Transverse colon (tissue), 3 donors: ENCODE results near the gene FLACC1.

Source experiments
- CTCF ChIP-seq, 5 experiments: fragments of 200-600 bp in 3 of 5; fragments of 450-650 bp in 2 of 5; sonication (generic) in 3 of 5; IDR thresholded peaks; 1 replicate in 2 of 5; 2 replicates in 3 of 5; pipeline ENCODE4 v1.5.1; 2016 to 2017; ENCODE audit warnings: antibody characterized with exemption in 5 of 5, inconsistent platforms in 3 of 5, mild to moderate bottlenecking in 2 of 5, moderate library complexity in 1 of 5
- POLR2A ChIP-seq: fragments of 450-650 bp; IDR thresholded peaks from one replicate; pipeline ENCODE4 v1.6.1; 2016; ENCODE audit warnings: antibody characterized with exemption, mild to moderate bottlenecking, moderate library complexity

- no peak for TF ChIP-seq CTCF (IDR thresholded peaks at IDR 0.05)
- no peak for TF ChIP-seq POLR2A
Measured at GRCh38 chr2:201273330-201273983, 83.7 kb downstream of the FLACC1 start.
